Tibial nerve (tissue), 4 donors: ENCODE data around the gene PRIM1.

ENCODE experiments used
- CTCF ChIP-seq, 5 experiments: fragments of 200-600 bp in 3 of 5; fragments of 450-650 bp in 2 of 5; sonication (generic) in 3 of 5; IDR thresholded peaks; one replicate each; pipeline ENCODE4 v1.5.1; 2016 to 2019; ENCODE audit warnings: antibody characterized with exemption in 5 of 5, mild to moderate bottlenecking in 3 of 5, moderate library complexity in 2 of 5
- EP300 ChIP-seq, 2 donors: sonication (generic); formaldehyde crosslinking; IDR thresholded peaks; one replicate each; pipeline ENCODE4 v1.6.1; 2017; ENCODE audit warnings: antibody characterized with exemption in 2 of 2, mild to moderate bottlenecking in 1 of 2

GRCh38 chr12:56749853-56750252 is 2.3 kb downstream of the PRIM1 start:
- TF ChIP-seq CTCF (IDR thresholded peaks at IDR 0.05) (no peak), EP300 (IDR thresholded peaks at IDR 0.05) (no peak)
